ENCODE results near the gene TM9SF3. TPM values are rescaled to one million over a fixed set of nuclear protein-coding genes. Genes with fewer than 3 reads are reported as not detected.

TM9SF3 gene
- total and polyA plus RNA-seq, 2 experiments from 2014 or later, result 47.4 to 62.8 TPM

GRCh38 chr10:96513305-96513697 is 73.5 kb downstream of the TM9SF3 start:
- Histone ChIP-seq H3K36me3 (peaks cover 1% of the 10 kb centered on the region), H3K4me3 (peak overlapping the region; percentile 33), H3K27me3 (peaks cover 32% of the 10 kb centered on the region), H3K9me3 (ENCODE audit: low read depth) (no peaks in the 10 kb centered on the region), H3K4me1 (ENCODE audit: low read depth) (peaks cover 5% of the 10 kb centered on the region), H3K27ac (no peak overlapping the region)
- no peak for TF ChIP-seq CTCF (IDR thresholded peaks at IDR 0.05; ENCODE audit: low read depth, low read length)
- DNase-seq (ENCODE audit: low read depth in 1 of 2, low spot score in 1 of 2), result no peak

GRCh38 chr10:96512524-96513304 is 74.1 kb downstream of the TM9SF3 start:
- peak overlapping the region; percentile 33 for H3K4me3 ChIP-seq
- DNase-seq (ENCODE audit: low read depth in 1 of 2, low spot score in 1 of 2), result peak; percentile 32 to 63
- H3K4me1 ChIP-seq (ENCODE audit: low read depth), result peaks cover 5% of the 10 kb centered on the region
- no peak for TF ChIP-seq CTCF (IDR thresholded peaks at IDR 0.05; ENCODE audit: low read depth, low read length)
- H3K27me3 ChIP-seq, result peaks cover 32% of the 10 kb centered on the region
- H3K9me3 ChIP-seq (ENCODE audit: low read depth), result no peaks in the 10 kb centered on the region
- H3K27ac ChIP-seq, result no peak overlapping the region
- H3K36me3 ChIP-seq, result no peaks in the 10 kb centered on the region

GRCh38 chr10:96511044-96511945 is 75.5 kb downstream of the TM9SF3 start:
- peak; percentile 28 to 60 for DNase-seq (ENCODE audit: low read depth in 1 of 2, low spot score in 1 of 2)
- TF ChIP-seq CTCF (IDR thresholded peaks at IDR 0.05; ENCODE audit: low read depth, low read length), result peak; percentile 59
- Histone ChIP-seq H3K27ac (no peak overlapping the region), H3K27me3 (peaks cover 32% of the 10 kb centered on the region), H3K36me3 (no peaks in the 10 kb centered on the region), H3K9me3 (ENCODE audit: low read depth) (no peaks in the 10 kb centered on the region), H3K4me3 (no peak overlapping the region), H3K4me1 (ENCODE audit: low read depth) (peaks cover 5% of the 10 kb centered on the region)

- Histone ChIP-seq H3K4me1 (ENCODE audit: low read depth) (peaks cover under 1% of the 10 kb centered on the region), H3K27me3 (peaks cover 28% of the 10 kb centered on the region), H3K36me3 (no peaks in the 10 kb centered on the region), H3K4me3 (no peak overlapping the region), H3K27ac (no peak overlapping the region), H3K9me3 (ENCODE audit: low read depth) (no peaks in the 10 kb centered on the region)
- no peak for TF ChIP-seq CTCF (IDR thresholded peaks at IDR 0.05; ENCODE audit: low read depth, low read length)
- peak in 1 of 2 donors; percentile 16 for DNase-seq (ENCODE audit: low read depth in 1 of 2, low spot score in 1 of 2)
Measured at GRCh38 chr10:96509017-96509641, 77.7 kb downstream of the TM9SF3 start.

- no peak for DNase-seq (ENCODE audit: low read depth in 1 of 2, low spot score in 1 of 2)
- no peak for TF ChIP-seq CTCF (IDR thresholded peaks at IDR 0.05; ENCODE audit: low read depth, low read length)
Measured at GRCh38 chr10:96507044-96507443, 79.8 kb downstream of the TM9SF3 start.

More at GRCh38 chr10:96507044-96507443, 79.8 kb downstream of the TM9SF3 start:
- Histone ChIP-seq H3K9me3 (ENCODE audit: low read depth) (no peaks in the 10 kb centered on the region), H3K36me3 (no peaks in the 10 kb centered on the region), H3K27ac (no peak overlapping the region), H3K4me3 (no peak overlapping the region), H3K4me1 (ENCODE audit: low read depth) (no peaks in the 10 kb centered on the region), H3K27me3 (peaks cover 15% of the 10 kb centered on the region)
